GM12878 (cell line): Measurements from ENCODE around the gene TRIM38. TPM values are rescaled to one million over a fixed set of nuclear protein-coding genes. Genes with fewer than 3 reads are reported as not detected.

Experiments
- ATAC-seq: fragments of 200-7000 bp; cut with Tn5 transposase; 3 replicates; pipeline ENCODE4 v1.9.1; 2020; ENCODE audit warnings: mild to moderate bottlenecking, moderate library complexity
- BruUV-seq: library from RNA; stranded (reverse); fragments of 400-500 nt; replicated peaks from 2 replicates; lab custom pipeline; 2021; lab: Mats Ljungman, UMichigan
- CTCF ChIA-PET: fragments of 300-600 bp; sonication (Branson Sonifier 250); formaldehyde crosslinking; extraction: SDS; loops from one replicate; lab custom pipeline; 2021; ENCODE audit warnings: inconsistent platforms; lab: Yijun Ruan, JAX
- POLR2A ChIA-PET: fragments of 350-600 bp; formaldehyde crosslinking; extraction: SDS; loops from one replicate; lab custom pipeline; 2021; ENCODE audit warnings: inconsistent platforms; lab: Charles Lee
- RAD21 ChIA-PET: fragments of 300-600 bp; sonication (Branson Sonifier 250); formaldehyde crosslinking; loops from one replicate; lab custom pipeline; 2023; ENCODE audit warnings: antibody characterized with exemption; ENCODE audit not compliant: unreplicated experiment; lab: Charles Lee
- SMC1A ChIA-PET: fragments of 300-600 bp; sonication (Branson Sonifier 250); formaldehyde crosslinking; loops from one replicate; lab custom pipeline; 2023; ENCODE audit not compliant: unreplicated experiment, uncharacterized antibody; lab: Charles Lee
- DNase-seq: peaks from one replicate; pipeline ENCODE4 v3.0.0-alpha.2; 2011; ENCODE audit warnings: low read depth, low spot score
- FAIRE-seq: peaks from 3 replicates; lab custom pipeline; 2011; peaks lifted over from hg19 to GRCh38; lab: Jason Lieb, UNC
- H2AFZ ChIP-seq: 2 replicates; pipeline ENCODE4 v1.6.0; 2011; ENCODE audit warnings: low read depth, low read length, control low read depth; ENCODE audit not compliant: control insufficient read depth
- H3K27ac ChIP-seq: 2 replicates; pipeline ENCODE4 v1.5.1; 2011; ENCODE audit warnings: control low read depth; ENCODE audit not compliant: control insufficient read depth, insufficient read depth
- H3K27me3 ChIP-seq, 2 experiments: replicated peaks in 1 of 2; 2 replicates each; pipeline versions ENCODE4 v1.6.0 to v1.6.1; 2011; ENCODE audit warnings: low read length in 1 of 2; ENCODE audit not compliant: control insufficient read depth in 2 of 2, insufficient read depth in 2 of 2
- H3K36me3 ChIP-seq, 2 experiments: 2 replicates each; pipeline ENCODE4 v1.5.1; 2011; ENCODE audit warnings: low read length in 1 of 2; ENCODE audit not compliant: control insufficient read depth in 2 of 2, insufficient read depth in 2 of 2
- H3K4me1 ChIP-seq: 2 replicates; pipeline ENCODE4 v1.6.1; 2011; ENCODE audit warnings: mild to moderate bottlenecking, low read length, moderate library complexity, mixed read lengths; ENCODE audit not compliant: control insufficient read depth, insufficient read depth
- H3K4me2 ChIP-seq: 2 replicates; pipeline ENCODE4 v1.6.0; 2011; ENCODE audit warnings: control low read depth; ENCODE audit not compliant: control insufficient read depth, insufficient read depth
- H3K4me3 ChIP-seq: fragments of 200-600 bp; sonication (generic); 2 replicates; pipeline ENCODE4 v1.5.1; 2016
- H3K79me2 ChIP-seq: 2 replicates; pipeline ENCODE4 v1.6.0; 2011; ENCODE audit warnings: low read length; ENCODE audit not compliant: control insufficient read depth, insufficient read depth
- H3K9ac ChIP-seq: 2 replicates; pipeline ENCODE4 v1.8.0; 2011; ENCODE audit warnings: low read length, control low read depth, mixed read lengths; ENCODE audit not compliant: control insufficient read depth, insufficient read depth
- H3K9me3 ChIP-seq: replicated peaks from 3 replicates; pipeline ENCODE4 v1.5.1; 2011; ENCODE audit warnings: mild to moderate bottlenecking, low read length; ENCODE audit not compliant: control insufficient read depth, insufficient read depth
- H4K20me1 ChIP-seq: 2 replicates; pipeline ENCODE4 v1.6.0; 2011; ENCODE audit not compliant: control insufficient read depth, insufficient read depth
- BHLHE40 ChIP-seq, 2 experiments: fragments of 450-650 bp in 1 of 2; IDR thresholded peaks; 2 replicates each; pipeline ENCODE4 v1.6.1; 2011 to 2017; ENCODE audit warnings: low read depth in 2 of 2, borderline replicate concordance in 1 of 2, improper control_type of control experiment in 1 of 2, low read length in 1 of 2, mild to moderate bottlenecking in 1 of 2
- CBX5 ChIP-seq: sonication (generic); IDR thresholded peaks from 2 replicates; pipeline ENCODE4 v1.6.1; 2016; ENCODE audit warnings: low read depth, moderate library complexity, mild to moderate bottlenecking, inconsistent platforms
- CREM ChIP-seq: IDR thresholded peaks from 2 replicates; pipeline ENCODE4 v1.6.1; 2014; ENCODE audit warnings: antibody characterized with exemption, low read depth
- NFYA ChIP-seq: IDR thresholded peaks from 2 replicates; pipeline ENCODE4 v1.6.1; 2011; ENCODE audit warnings: low read depth, mild to moderate bottlenecking, low read length, improper control_type of control experiment, borderline replicate concordance
- NR2C1 ChIP-seq: fragments of 450-650 bp; IDR thresholded peaks from 2 replicates; pipeline ENCODE4 v1.6.1; 2017; ENCODE audit warnings: antibody characterized with exemption, mild to moderate bottlenecking, moderate library complexity
- POU2F2 ChIP-seq: IDR thresholded peaks from 3 replicates; pipeline ENCODE4 v1.6.1; 2011; ENCODE audit warnings: low read depth, mild to moderate bottlenecking, low read length, borderline replicate concordance
- SP1 ChIP-seq: IDR thresholded peaks from one replicate; pipeline ENCODE4 v1.6.1; 2011; ENCODE audit warnings: low read depth, low read length
- TCF12 ChIP-seq: IDR thresholded peaks from 2 replicates; pipeline ENCODE4 v1.6.1; 2011; ENCODE audit warnings: low read depth, mild to moderate bottlenecking, low read length
- ZNF217 ChIP-seq: fragments of 450-650 bp; IDR thresholded peaks from 2 replicates; pipeline ENCODE4 v1.6.1; 2017; ENCODE audit warnings: antibody characterized with exemption, mild to moderate bottlenecking
- WGBS: methylation state at CpG from one replicate; pipeline ENCODE4 v1.1.6; 2016; ENCODE audit warnings: low lambda C conversion rate; ENCODE audit not compliant: insufficient replicate concordance, insufficient coverage; ENCODE audit errors: missing lambda C conversion rate; 5-methylcytosine and 5-hydroxymethylcytosine counted together
- in situ Hi-C: fragments of 300-500 bp; cut with MboI; formaldehyde crosslinking; loops from 9 replicates; pipeline ENCODE4 v1.14.3; 2018; ENCODE audit warnings: mixed read lengths
- intact Hi-C: fragments of 100-400 bp; cut with micrococcal nuclease; formaldehyde crosslinking; loops from one replicate; pipeline ENCODE4 v1.14.2; 2022; ENCODE audit not compliant: unreplicated experiment
- polyA plus RNA-seq, 11 experiments: library from polyadenylated mRNA; depleted of rRNA in 4 of 11; unstranded in 6 of 11; stranded (reverse) in 5 of 11; fragments of >200 nt; fragmentation: Nextera tagmentation in 4 of 11; fragmentation: Illumina TruSeq in 1 of 11; extraction: Ambion mirVana in 4 of 11; extraction: Trizol in 1 of 11; gene quantifications; 1 replicate in 1 of 11; 2 replicates in 10 of 11; pipeline versions ENCODE4 v1.2.1 to v1.2.3, GENCODE V29; 2011 to 2016; ENCODE audit warnings: inconsistent platforms in 2 of 11, missing spikeins in 2 of 11, low read depth in 1 of 11
- total RNA-seq, 4 experiments: library from RNA; depleted of rRNA in 3 of 4; stranded (reverse); fragments of >200 nt in 3 of 4; fragmentation: Illumina TruSeq in 1 of 4; extraction: Trizol in 1 of 4; gene quantifications; 2 replicates each; pipeline versions ENCODE4 v1.2.1 to v1.2.3, GENCODE V29; 2013 to 2021
- TF ChIP-seq, protein P1 (sequence below): IDR thresholded peaks from 2 replicates; pipeline ENCODE4 v1.6.1; 2011; ENCODE audit warnings: borderline replicate concordance, low read depth, mild to moderate bottlenecking, moderate library complexity, mixed read lengths, low read length; ENCODE audit not compliant: insufficient read depth; ENCODE audit errors: extremely low read length
- TF ChIP-seq, protein P2 (sequence below): fragments of 450-650 bp; IDR thresholded peaks from 2 replicates; pipeline ENCODE4 v1.6.1; 2016; ENCODE audit warnings: mild to moderate bottlenecking, moderate library complexity, borderline replicate concordance

TRIM38 gene
- total and polyA plus RNA-seq, 10 of the 15 experiments (the other 5 are each of a cell fraction or from before 2014, with no cell fraction given) = 4.5 to 14.7 (median 11.1) TPM

- TF ChIP-seq, protein P1, sequence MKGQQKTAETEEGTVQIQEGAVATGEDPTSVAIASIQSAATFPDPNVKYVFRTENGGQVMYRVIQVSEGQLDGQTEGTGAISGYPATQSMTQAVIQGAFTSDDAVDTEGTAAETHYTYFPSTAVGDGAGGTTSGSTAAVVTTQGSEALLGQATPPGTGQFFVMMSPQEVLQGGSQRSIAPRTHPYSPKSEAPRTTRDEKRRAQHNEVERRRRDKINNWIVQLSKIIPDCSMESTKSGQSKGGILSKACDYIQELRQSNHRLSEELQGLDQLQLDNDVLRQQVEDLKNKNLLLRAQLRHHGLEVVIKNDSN = no peak
- TF ChIP-seq, protein P2, sequence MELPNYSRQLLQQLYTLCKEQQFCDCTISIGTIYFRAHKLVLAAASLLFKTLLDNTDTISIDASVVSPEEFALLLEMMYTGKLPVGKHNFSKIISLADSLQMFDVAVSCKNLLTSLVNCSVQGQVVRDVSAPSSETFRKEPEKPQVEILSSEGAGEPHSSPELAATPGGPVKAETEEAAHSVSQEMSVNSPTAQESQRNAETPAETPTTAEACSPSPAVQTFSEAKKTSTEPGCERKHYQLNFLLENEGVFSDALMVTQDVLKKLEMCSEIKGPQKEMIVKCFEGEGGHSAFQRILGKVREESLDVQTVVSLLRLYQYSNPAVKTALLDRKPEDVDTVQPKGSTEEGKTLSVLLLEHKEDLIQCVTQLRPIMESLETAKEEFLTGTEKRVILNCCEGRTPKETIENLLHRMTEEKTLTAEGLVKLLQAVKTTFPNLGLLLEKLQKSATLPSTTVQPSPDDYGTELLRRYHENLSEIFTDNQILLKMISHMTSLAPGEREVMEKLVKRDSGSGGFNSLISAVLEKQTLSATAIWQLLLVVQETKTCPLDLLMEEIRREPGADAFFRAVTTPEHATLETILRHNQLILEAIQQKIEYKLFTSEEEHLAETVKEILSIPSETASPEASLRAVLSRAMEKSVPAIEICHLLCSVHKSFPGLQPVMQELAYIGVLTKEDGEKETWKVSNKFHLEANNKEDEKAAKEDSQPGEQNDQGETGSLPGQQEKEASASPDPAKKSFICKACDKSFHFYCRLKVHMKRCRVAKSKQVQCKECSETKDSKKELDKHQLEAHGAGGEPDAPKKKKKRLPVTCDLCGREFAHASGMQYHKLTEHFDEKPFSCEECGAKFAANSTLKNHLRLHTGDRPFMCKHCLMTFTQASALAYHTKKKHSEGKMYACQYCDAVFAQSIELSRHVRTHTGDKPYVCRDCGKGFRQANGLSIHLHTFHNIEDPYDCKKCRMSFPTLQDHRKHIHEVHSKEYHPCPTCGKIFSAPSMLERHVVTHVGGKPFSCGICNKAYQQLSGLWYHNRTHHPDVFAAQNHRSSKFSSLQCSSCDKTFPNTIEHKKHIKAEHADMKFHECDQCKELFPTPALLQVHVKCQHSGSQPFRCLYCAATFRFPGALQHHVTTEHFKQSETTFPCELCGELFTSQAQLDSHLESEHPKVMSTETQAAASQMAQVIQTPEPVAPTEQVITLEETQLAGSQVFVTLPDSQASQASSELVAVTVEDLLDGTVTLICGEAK = no peak
- TF ChIP-seq NFYA = no peak
- no peak for TF ChIP-seq ZNF217
- TF ChIP-seq SP1 = no peak
Measured at GRCh38 chr6:25916330-25916729, 46.3 kb upstream of the TRIM38 start (continued).

- ChIA-PET CTCF (no interaction called here), RAD21 (no interaction called here), POLR2A (no interaction called here), SMC1A (interaction anchor here (0.8 kb wide), 1 partner anchor 17 kb away, joined by 3 read pairs; no protein-coding TSS in a partner anchor)
- Histone ChIP-seq H3K9me3 (no peaks in the 10 kb centered on the region), H3K79me2 (no peaks in the 10 kb centered on the region), H3K9ac (no peak overlapping the region), H3K4me3 (no peak overlapping the region), H3K27me3 (no peaks in the 10 kb centered on the region), H3K27ac (no peak overlapping the region), H3K36me3 (no peaks in the 10 kb centered on the region), H2AFZ (no peak overlapping the region), H4K20me1 (no peaks in the 10 kb centered on the region), H3K4me2 (no peak overlapping the region), H3K4me1 (no peaks in the 10 kb centered on the region)
- ATAC-seq (no peak), FAIRE-seq (no peak), DNase-seq (no peak)
- intact Hi-C loops (no loop called here), in situ Hi-C loops (no loop called here)
- TF ChIP-seq POU2F2 (no peak), CREM (no peak), NR2C1 (no peak), CBX5 (no peak), TCF12 (no peak), BHLHE40 (IDR thresholded peaks at IDR 0.05; ENCODE audit: borderline replicate concordance in 1 of 2, low read depth in 2 of 2, low read length in 1 of 2) (no peak)
- BruUV-seq = no TSS peak
- 44% methylated on average over 7 of the region's 7 CpGs for WGBS
Measured at GRCh38 chr6:25916789-25917490, 45.7 kb upstream of the TRIM38 start.
